IMR-90 (cell line): ENCODE results near the gene CADM2. TPM values are rescaled to one million over a fixed set of nuclear protein-coding genes. Genes with fewer than 3 reads are reported as not detected.

ENCODE experiments used
- ATAC-seq: fragments of 200-7000 bp; cut with Tn5 transposase; 2 replicates; pipeline ENCODE4 v1.9.1; 2020; ENCODE audit warnings: low read depth, mild to moderate bottlenecking, moderate library complexity
- BruUV-seq: library from RNA; stranded (reverse); fragments of 400-500 nt; replicated peaks from 2 replicates; lab custom pipeline; 2021; lab: Mats Ljungman, UMichigan
- CTCF ChIA-PET: fragments of 300-600 bp; formaldehyde crosslinking; extraction: SDS; loops from one replicate; lab custom pipeline; 2021; ENCODE audit warnings: antibody characterized with exemption; lab: Yijun Ruan, JAX
- POLR2A ChIA-PET: fragments of 300-600 bp; sonication (Branson Sonifier 250); formaldehyde crosslinking; loops from one replicate; lab custom pipeline; 2022; ENCODE audit warnings: antibody characterized with exemption; ENCODE audit not compliant: unreplicated experiment; lab: Charles Lee
- DNase-seq: peaks from one replicate; pipeline ENCODE4 v3.0.0; 2013
- H2AFZ ChIP-seq: replicated peaks from 2 replicates; pipeline ENCODE3; 2013; ENCODE audit warnings: low read length, mild to moderate bottlenecking; ENCODE audit not compliant: poor library complexity
- H2AK5ac ChIP-seq: 2 replicates; pipeline ENCODE4 v1.6.1; 2013; ENCODE audit warnings: low read depth, low read length, inconsistent platforms
- H2AK9ac ChIP-seq: replicated peaks from 2 replicates; pipeline ENCODE3; 2013; ENCODE audit warnings: mild to moderate bottlenecking, low read depth, low read length, moderate library complexity; ENCODE audit not compliant: poor library complexity
- H2BK120ac ChIP-seq: 2 replicates; pipeline ENCODE4 v1.6.1; 2013; ENCODE audit warnings: low read depth, low read length, inconsistent platforms
- H2BK15ac ChIP-seq: 3 replicates; pipeline ENCODE4 v1.6.1; 2013; ENCODE audit warnings: low read depth, low read length, inconsistent platforms
- H2BK20ac ChIP-seq: 2 replicates; pipeline ENCODE4 v1.6.1; 2013; ENCODE audit warnings: low read depth, mild to moderate bottlenecking, inconsistent platforms, low read length, moderate library complexity
- H2BK5ac ChIP-seq: 2 replicates; pipeline ENCODE4 v1.6.1; 2013; ENCODE audit warnings: mild to moderate bottlenecking, low read depth, low read length, inconsistent platforms; ENCODE audit not compliant: poor library complexity, severe bottlenecking
- H3K14ac ChIP-seq: replicated peaks from 2 replicates; pipeline ENCODE4 v1.6.1; 2013; ENCODE audit warnings: low read depth, low read length, inconsistent platforms
- H3K18ac ChIP-seq: 2 replicates; pipeline ENCODE4 v1.6.1; 2013; ENCODE audit warnings: low read depth, low read length, control low read depth
- H3K23ac ChIP-seq: 2 replicates; pipeline ENCODE4 v1.6.1; 2013; ENCODE audit warnings: low read depth, low read length, inconsistent platforms
- H3K27ac ChIP-seq: 2 replicates; pipeline ENCODE4 v1.5.1; 2013; ENCODE audit warnings: mild to moderate bottlenecking, control low read depth, low read length; ENCODE audit not compliant: insufficient read depth
- H3K27me3 ChIP-seq: 2 replicates; pipeline ENCODE4 v1.6.1; 2013; ENCODE audit warnings: low read length; ENCODE audit not compliant: control insufficient read depth, insufficient read depth
- H3K36me3 ChIP-seq: 2 replicates; pipeline ENCODE4 v1.6.1; 2013; ENCODE audit warnings: low read length, mixed read lengths; ENCODE audit not compliant: control insufficient read depth, insufficient read depth
- H3K4ac ChIP-seq: 2 replicates; pipeline ENCODE4 v1.6.1; 2013; ENCODE audit warnings: low read depth, low read length, inconsistent platforms
- H3K4me1 ChIP-seq: 2 replicates; pipeline ENCODE4 v1.6.1; 2013; ENCODE audit warnings: low read length, mixed read lengths; ENCODE audit not compliant: control insufficient read depth, insufficient read depth
- H3K4me2 ChIP-seq: 2 replicates; pipeline ENCODE4 v1.6.1; 2013; ENCODE audit warnings: low read depth, mild to moderate bottlenecking, control low read depth, low read length, moderate library complexity
- H3K4me3 ChIP-seq: 2 replicates; pipeline ENCODE4 v1.5.1; 2013; ENCODE audit warnings: low read depth, mild to moderate bottlenecking, control low read depth, low read length, moderate library complexity; ENCODE audit not compliant: insufficient read depth
- H3K56ac ChIP-seq: 2 replicates; pipeline ENCODE4 v1.6.1; 2013; ENCODE audit warnings: low read length, inconsistent platforms; ENCODE audit not compliant: insufficient read depth; ENCODE audit errors: extremely low read depth
- H3K79me1 ChIP-seq, 2 experiments: 2 replicates each; pipeline ENCODE4 v1.6.1; 2013; ENCODE audit warnings: low read length in 2 of 2, inconsistent platforms in 1 of 2, low read depth in 1 of 2
- H3K9ac ChIP-seq: 2 replicates; pipeline ENCODE4 v1.6.1; 2013; ENCODE audit warnings: low read depth, low read length, control low read depth
- H3K9me1 ChIP-seq: 2 replicates; pipeline ENCODE4 v1.6.1; 2013; ENCODE audit warnings: low read length, inconsistent platforms; ENCODE audit not compliant: insufficient read depth
- H3K9me3 ChIP-seq: 2 replicates; pipeline ENCODE4 v1.6.1; 2013; ENCODE audit warnings: low read length; ENCODE audit not compliant: control insufficient read depth, insufficient read depth
- H4K20me1 ChIP-seq: 2 replicates; pipeline ENCODE4 v1.6.1; 2013; ENCODE audit warnings: low read length, inconsistent platforms; ENCODE audit not compliant: insufficient read depth
- H4K5ac ChIP-seq: 2 replicates; pipeline ENCODE4 v1.6.1; 2013; ENCODE audit warnings: mild to moderate bottlenecking, low read depth, low read length, control low read depth
- H4K8ac ChIP-seq, 2 experiments: 2 replicates each; pipeline ENCODE4 v1.6.1; 2013; ENCODE audit warnings: low read depth in 2 of 2, low read length in 2 of 2, control low read depth in 1 of 2, inconsistent platforms in 1 of 2
- H4K91ac ChIP-seq: 2 replicates; pipeline ENCODE4 v1.6.1; 2013; ENCODE audit warnings: low read depth, low read length, inconsistent platforms; ENCODE audit not compliant: insufficient read depth
- BHLHE40 ChIP-seq: fragments of 150-350 bp; IDR thresholded peaks from 2 replicates; pipeline ENCODE4 v1.6.1; 2016; ENCODE audit warnings: mild to moderate bottlenecking, low read depth, low read length
- CEBPB ChIP-seq: IDR thresholded peaks from 2 replicates; pipeline ENCODE4 v1.6.1; 2012; ENCODE audit warnings: low read depth, low read length, improper control_type of control experiment
- CHD1 ChIP-seq: IDR thresholded peaks from 2 replicates; pipeline ENCODE4 v1.6.1; 2012; ENCODE audit warnings: low read depth, low read length, improper control_type of control experiment
- FOS ChIP-seq: fragments of 150-350 bp; IDR thresholded peaks from 2 replicates; pipeline ENCODE4 v1.6.1; 2016; ENCODE audit warnings: low read depth, low read length
- MAFK ChIP-seq: IDR thresholded peaks from 2 replicates; pipeline ENCODE4 v1.6.1; 2012; ENCODE audit warnings: low read depth, low read length, improper control_type of control experiment
- MAZ ChIP-seq: IDR thresholded peaks from 2 replicates; pipeline ENCODE4 v1.6.1; 2012; ENCODE audit warnings: low read depth, mild to moderate bottlenecking, low read length, improper control_type of control experiment, moderate library complexity, borderline replicate concordance
- MXI1 ChIP-seq: IDR thresholded peaks from 2 replicates; pipeline ENCODE4 v1.6.1; 2012; ENCODE audit warnings: low read depth, mild to moderate bottlenecking, low read length, moderate library complexity, borderline replicate concordance
- NFE2L2 ChIP-seq: fragments of 150-350 bp; IDR thresholded peaks from 2 replicates; pipeline ENCODE4 v1.6.1; 2016; ENCODE audit warnings: low read depth, mild to moderate bottlenecking, low read length
- POLR2A ChIP-seq: IDR thresholded peaks from 2 replicates; pipeline ENCODE4 v1.6.1; 2012; ENCODE audit warnings: mild to moderate bottlenecking, low read depth, low read length
- RAD21 ChIP-seq: IDR thresholded peaks from 2 replicates; pipeline ENCODE4 v1.6.1; 2012; ENCODE audit warnings: low read length, improper control_type of control experiment
- RCOR1 ChIP-seq: IDR thresholded peaks from 2 replicates; pipeline ENCODE4 v1.6.1; 2012; ENCODE audit warnings: mild to moderate bottlenecking, low read length, improper control_type of control experiment; ENCODE audit not compliant: insufficient replicate concordance
- RFX5 ChIP-seq: IDR thresholded peaks from 2 replicates; pipeline ENCODE4 v1.8.0; 2012; ENCODE audit warnings: low read depth, mild to moderate bottlenecking, low read length, moderate library complexity
- SMC3 ChIP-seq: fragments of 150-350 bp; IDR thresholded peaks from 2 replicates; pipeline ENCODE4 v1.6.1; 2016; ENCODE audit warnings: low read depth, mild to moderate bottlenecking, antibody characterized with exemption, low read length, moderate library complexity
- WGBS, 2 experiments: methylation state at CpG; one replicate each; pipeline versions ENCODE4 v1.1.5 to v1.1.7; 2013; ENCODE audit warnings: missing lambda C conversion rate in 2 of 2; ENCODE audit not compliant: insufficient read length in 1 of 2; ENCODE audit errors: extremely low coverage in 2 of 2; 5-methylcytosine and 5-hydroxymethylcytosine counted together
- dilution Hi-C: fragments of 300-500 bp; cut with HindIII; formaldehyde crosslinking; loops from one replicate; pipeline ENCODE4 v1.14.3; 2018; ENCODE audit warnings: low sequenced_read_pairs; ENCODE audit not compliant: unreplicated experiment
- in situ Hi-C: fragments of 300-500 bp; cut with MboI; formaldehyde crosslinking; loops from 3 replicates; pipeline ENCODE4 v1.14.3; 2019; ENCODE audit warnings: low sequenced_read_pairs, inconsistent platforms, mixed read lengths
- intact Hi-C: fragments of 100-400 bp; cut with micrococcal nuclease; formaldehyde crosslinking; loops from 2 replicates; pipeline ENCODE4 v1.10.0; 2022
- polyA plus RNA-seq, 3 experiments: library from polyadenylated mRNA; depleted of rRNA; stranded (reverse); fragments of >200 nt; gene quantifications; 2 replicates each; pipeline ENCODE4 v1.2.3, GENCODE V29; 2012; ENCODE audit warnings: low replicate concordance in 1 of 3
- total RNA-seq: library from RNA; depleted of rRNA; stranded (reverse); fragments of >200 nt; gene quantifications from 2 replicates; pipeline ENCODE4 v1.2.3, GENCODE V29; 2012
- TF ChIP-seq, protein P1 (sequence below): fragments of 150-350 bp; IDR thresholded peaks from 2 replicates; pipeline ENCODE4 v1.6.1; 2016; ENCODE audit warnings: low read depth, mild to moderate bottlenecking, low read length, moderate library complexity, borderline replicate concordance
- TF ChIP-seq, protein P2 (sequence below): fragments of 150-350 bp; IDR thresholded peaks from 2 replicates; pipeline ENCODE4 v1.6.1; 2017; ENCODE audit warnings: mild to moderate bottlenecking, antibody characterized with exemption, low read length, low read depth
- TF ChIP-seq, protein P3 (sequence below): conservative IDR thresholded peaks from 2 replicates; pipeline ENCODE4 v1.5.1; 2012; ENCODE audit warnings: mild to moderate bottlenecking, low read depth, low read length, improper control_type of control experiment

Gene CADM2
- total and polyA plus RNA-seq, 2 of the 4 experiments (the other 2 are of a cell fraction), result not detected

DNA sequence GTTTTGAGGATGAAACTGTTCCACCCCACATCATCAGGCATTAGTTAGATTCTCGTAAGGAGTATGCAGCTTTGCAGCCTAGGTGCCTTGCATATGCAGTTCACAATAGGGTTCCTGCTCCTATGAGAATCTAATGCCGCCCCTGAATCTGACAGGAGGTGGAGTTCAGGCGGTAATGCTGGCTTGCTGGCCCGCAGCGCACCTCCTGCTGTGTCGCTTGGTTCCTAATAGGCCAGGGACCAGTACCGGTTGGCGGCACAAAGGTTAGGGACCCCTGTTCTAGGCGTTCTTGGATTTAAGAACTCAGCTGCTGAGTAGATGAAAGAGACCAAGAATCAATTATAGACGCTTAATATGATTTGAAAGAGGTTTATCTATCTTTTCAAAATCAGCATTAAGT lies 595.4 kb downstream of the CADM2 start:
- H4K8ac ChIP-seq, result no peak overlapping the region
- POLR2A ChIA-PET, result no interaction called here
- no peak overlapping the region for H3K14ac ChIP-seq
- no peaks in the 10 kb centered on the region for H3K4me1 ChIP-seq
- no peak overlapping the region for H2BK15ac ChIP-seq
- 60% methylated on average over 2 of the region's 10 CpGs; no CpG with 5 or more reads in 1 of the 2 experiments for WGBS, 2 experiments
- H4K91ac ChIP-seq, result no peak overlapping the region
- H2AK5ac ChIP-seq, result no peak overlapping the region
- dilution Hi-C loops, result no loop called here
- no peaks in the 10 kb centered on the region for H3K79me1 ChIP-seq
- no peaks in the 10 kb centered on the region for H3K27me3 ChIP-seq
- in situ Hi-C loops, result no loop called here
- DNase-seq, result no peak
- H3K4ac ChIP-seq, result no peak overlapping the region
- H3K36me3 ChIP-seq, result no peaks in the 10 kb centered on the region
- H2AK9ac ChIP-seq, result no peak overlapping the region
- intact Hi-C loops, result no loop called here
- H3K56ac ChIP-seq, result no peak overlapping the region
- no peak overlapping the region for H3K4me2 ChIP-seq
- no peak overlapping the region for H2AFZ ChIP-seq
- no peaks in the 10 kb centered on the region for H3K9me3 ChIP-seq
- no peak overlapping the region for H3K18ac ChIP-seq
- no peaks in the 10 kb centered on the region for H4K20me1 ChIP-seq
- no peak overlapping the region for H3K23ac ChIP-seq
- no peak for ATAC-seq
- CTCF ChIA-PET, result no interaction called here
- H2BK20ac ChIP-seq, result no peak overlapping the region
- no peak overlapping the region for H3K4me3 ChIP-seq
- no peak overlapping the region for H3K27ac ChIP-seq
- BruUV-seq, result no TSS peak
- H4K5ac ChIP-seq, result no peak overlapping the region
- H2BK5ac ChIP-seq, result no peak overlapping the region
- H3K9me1 ChIP-seq, result no peaks in the 10 kb centered on the region
- no peak overlapping the region for H3K9ac ChIP-seq
- no peak overlapping the region for H2BK120ac ChIP-seq
- TF ChIP-seq, protein P1, sequence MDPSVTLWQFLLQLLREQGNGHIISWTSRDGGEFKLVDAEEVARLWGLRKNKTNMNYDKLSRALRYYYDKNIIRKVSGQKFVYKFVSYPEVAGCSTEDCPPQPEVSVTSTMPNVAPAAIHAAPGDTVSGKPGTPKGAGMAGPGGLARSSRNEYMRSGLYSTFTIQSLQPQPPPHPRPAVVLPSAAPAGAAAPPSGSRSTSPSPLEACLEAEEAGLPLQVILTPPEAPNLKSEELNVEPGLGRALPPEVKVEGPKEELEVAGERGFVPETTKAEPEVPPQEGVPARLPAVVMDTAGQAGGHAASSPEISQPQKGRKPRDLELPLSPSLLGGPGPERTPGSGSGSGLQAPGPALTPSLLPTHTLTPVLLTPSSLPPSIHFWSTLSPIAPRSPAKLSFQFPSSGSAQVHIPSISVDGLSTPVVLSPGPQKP, result no peak
- TF ChIP-seq RAD21 (no peak), MAFK (no peak), POLR2A (no peak), RCOR1 (no peak), SMC3 (no peak), MXI1 (no peak), MAZ (no peak), CHD1 (no peak), BHLHE40 (no peak), NFE2L2 (no peak), RFX5 (no peak), CEBPB (no peak), FOS (no peak)
- TF ChIP-seq, protein P2, sequence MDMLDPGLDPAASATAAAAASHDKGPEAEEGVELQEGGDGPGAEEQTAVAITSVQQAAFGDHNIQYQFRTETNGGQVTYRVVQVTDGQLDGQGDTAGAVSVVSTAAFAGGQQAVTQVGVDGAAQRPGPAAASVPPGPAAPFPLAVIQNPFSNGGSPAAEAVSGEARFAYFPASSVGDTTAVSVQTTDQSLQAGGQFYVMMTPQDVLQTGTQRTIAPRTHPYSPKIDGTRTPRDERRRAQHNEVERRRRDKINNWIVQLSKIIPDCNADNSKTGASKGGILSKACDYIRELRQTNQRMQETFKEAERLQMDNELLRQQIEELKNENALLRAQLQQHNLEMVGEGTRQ, result no peak
- TF ChIP-seq, protein P3, sequence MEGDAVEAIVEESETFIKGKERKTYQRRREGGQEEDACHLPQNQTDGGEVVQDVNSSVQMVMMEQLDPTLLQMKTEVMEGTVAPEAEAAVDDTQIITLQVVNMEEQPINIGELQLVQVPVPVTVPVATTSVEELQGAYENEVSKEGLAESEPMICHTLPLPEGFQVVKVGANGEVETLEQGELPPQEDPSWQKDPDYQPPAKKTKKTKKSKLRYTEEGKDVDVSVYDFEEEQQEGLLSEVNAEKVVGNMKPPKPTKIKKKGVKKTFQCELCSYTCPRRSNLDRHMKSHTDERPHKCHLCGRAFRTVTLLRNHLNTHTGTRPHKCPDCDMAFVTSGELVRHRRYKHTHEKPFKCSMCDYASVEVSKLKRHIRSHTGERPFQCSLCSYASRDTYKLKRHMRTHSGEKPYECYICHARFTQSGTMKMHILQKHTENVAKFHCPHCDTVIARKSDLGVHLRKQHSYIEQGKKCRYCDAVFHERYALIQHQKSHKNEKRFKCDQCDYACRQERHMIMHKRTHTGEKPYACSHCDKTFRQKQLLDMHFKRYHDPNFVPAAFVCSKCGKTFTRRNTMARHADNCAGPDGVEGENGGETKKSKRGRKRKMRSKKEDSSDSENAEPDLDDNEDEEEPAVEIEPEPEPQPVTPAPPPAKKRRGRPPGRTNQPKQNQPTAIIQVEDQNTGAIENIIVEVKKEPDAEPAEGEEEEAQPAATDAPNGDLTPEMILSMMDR, result no peak
